Loucy (cell line): ENCODE measurements around the gene TPRG1L.

Experiments used
- H2AFZ ChIP-seq: fragments of 200-600 bp; sonication (generic); 2 replicates; pipeline ENCODE4 v1.6.0; 2016; ENCODE audit warnings: antibody characterized with exemption, mild to moderate bottlenecking, low read length, moderate library complexity
- H3F3A ChIP-seq: fragments of 200-600 bp; 2 replicates; pipeline ENCODE4 v1.6.0; 2016; ENCODE audit warnings: antibody characterized with exemption, low read depth, mild to moderate bottlenecking
- H3K27me3 ChIP-seq: fragments of 200-600 bp; sonication (generic); 2 replicates; pipeline ENCODE4 v1.6.1; 2014; ENCODE audit warnings: low read length, mild to moderate bottlenecking; ENCODE audit not compliant: insufficient read depth, poor library complexity, severe bottlenecking
- H3K36me3 ChIP-seq: fragments of 200-600 bp; sonication (generic); 2 replicates; pipeline ENCODE4 v1.6.1; 2016; ENCODE audit warnings: low read length; ENCODE audit not compliant: insufficient read depth
- H3K4me1 ChIP-seq: fragments of 200-600 bp; sonication (generic); 2 replicates; pipeline ENCODE4 v1.5.1; 2014; ENCODE audit warnings: low read length, mild to moderate bottlenecking; ENCODE audit not compliant: insufficient read depth, poor library complexity, severe bottlenecking
- H3K4me2 ChIP-seq: fragments of 200-600 bp; sonication (generic); 2 replicates; pipeline ENCODE4 v1.6.0; 2014; ENCODE audit warnings: antibody characterized with exemption, low read length, low read depth, mild to moderate bottlenecking; ENCODE audit not compliant: poor library complexity, severe bottlenecking
- H3K4me3 ChIP-seq: fragments of 200-600 bp; sonication (generic); 2 replicates; pipeline ENCODE4 v1.5.1; 2014; ENCODE audit warnings: low read length, mild to moderate bottlenecking, mixed read lengths; ENCODE audit not compliant: poor library complexity, severe bottlenecking
- H3K79me2 ChIP-seq: fragments of 200-600 bp; sonication (generic); 2 replicates; pipeline ENCODE4 v1.6.1; 2014; ENCODE audit warnings: low read length; ENCODE audit not compliant: insufficient read depth
- H3K9ac ChIP-seq: fragments of 200-600 bp; sonication (generic); 2 replicates; pipeline ENCODE4 v1.6.0; 2014; ENCODE audit warnings: mild to moderate bottlenecking, low read depth, low read length, moderate library complexity; ENCODE audit not compliant: poor library complexity, severe bottlenecking
- H3K9me2 ChIP-seq: fragments of 200-600 bp; sonication (generic); replicated peaks from 2 replicates; pipeline ENCODE4 v1.6.1; 2016; ENCODE audit warnings: low read depth, low read length, mixed read lengths
- H3K9me3 ChIP-seq: fragments of 200-600 bp; sonication (generic); 2 replicates; pipeline ENCODE4 v1.6.1; 2014; ENCODE audit warnings: mild to moderate bottlenecking, antibody characterized with exemption, low read length, low read depth; ENCODE audit not compliant: insufficient read depth
- H4K20me1 ChIP-seq: fragments of 200-600 bp; sonication (generic); 2 replicates; pipeline ENCODE4 v1.6.0; 2014; ENCODE audit warnings: antibody characterized with exemption, low read length, mild to moderate bottlenecking; ENCODE audit not compliant: insufficient read depth, poor library complexity, severe bottlenecking
- CTCF ChIP-seq: fragments of 200-600 bp; sonication (generic); conservative IDR thresholded peaks from 2 replicates; pipeline ENCODE4 v1.5.1; 2014; ENCODE audit warnings: mild to moderate bottlenecking, antibody characterized with exemption, low read length
- EZH2phosphoT487 ChIP-seq: fragments of 200-600 bp; IDR thresholded peaks from 2 replicates; pipeline ENCODE4 v1.6.1; 2018; ENCODE audit warnings: antibody characterized with exemption, mild to moderate bottlenecking, moderate library complexity, borderline replicate concordance

The TPRG1L gene

GRCh38 chr1:3675436-3675835 is 50.6 kb downstream of the TPRG1L start:
- H3K4me3 ChIP-seq, result no peak overlapping the region
- H3K9me3 ChIP-seq, result no peaks in the 10 kb centered on the region
- H4K20me1 ChIP-seq, result no peaks in the 10 kb centered on the region
- no peaks in the 10 kb centered on the region for H3K9me2 ChIP-seq
- no peak overlapping the region for H3K4me2 ChIP-seq
- TF ChIP-seq EZH2phosphoT487, result no peak
- TF ChIP-seq CTCF, result no peak
- peaks cover 21% of the 10 kb centered on the region for H3K4me1 ChIP-seq
- no peaks in the 10 kb centered on the region for H3K27me3 ChIP-seq
- no peaks in the 10 kb centered on the region for H3K36me3 ChIP-seq
- no peaks in the 10 kb centered on the region for H3K79me2 ChIP-seq
- H2AFZ ChIP-seq, result no peak overlapping the region
- H3F3A ChIP-seq, result no peaks in the 10 kb centered on the region
- H3K9ac ChIP-seq, result no peak overlapping the region

DNA sequence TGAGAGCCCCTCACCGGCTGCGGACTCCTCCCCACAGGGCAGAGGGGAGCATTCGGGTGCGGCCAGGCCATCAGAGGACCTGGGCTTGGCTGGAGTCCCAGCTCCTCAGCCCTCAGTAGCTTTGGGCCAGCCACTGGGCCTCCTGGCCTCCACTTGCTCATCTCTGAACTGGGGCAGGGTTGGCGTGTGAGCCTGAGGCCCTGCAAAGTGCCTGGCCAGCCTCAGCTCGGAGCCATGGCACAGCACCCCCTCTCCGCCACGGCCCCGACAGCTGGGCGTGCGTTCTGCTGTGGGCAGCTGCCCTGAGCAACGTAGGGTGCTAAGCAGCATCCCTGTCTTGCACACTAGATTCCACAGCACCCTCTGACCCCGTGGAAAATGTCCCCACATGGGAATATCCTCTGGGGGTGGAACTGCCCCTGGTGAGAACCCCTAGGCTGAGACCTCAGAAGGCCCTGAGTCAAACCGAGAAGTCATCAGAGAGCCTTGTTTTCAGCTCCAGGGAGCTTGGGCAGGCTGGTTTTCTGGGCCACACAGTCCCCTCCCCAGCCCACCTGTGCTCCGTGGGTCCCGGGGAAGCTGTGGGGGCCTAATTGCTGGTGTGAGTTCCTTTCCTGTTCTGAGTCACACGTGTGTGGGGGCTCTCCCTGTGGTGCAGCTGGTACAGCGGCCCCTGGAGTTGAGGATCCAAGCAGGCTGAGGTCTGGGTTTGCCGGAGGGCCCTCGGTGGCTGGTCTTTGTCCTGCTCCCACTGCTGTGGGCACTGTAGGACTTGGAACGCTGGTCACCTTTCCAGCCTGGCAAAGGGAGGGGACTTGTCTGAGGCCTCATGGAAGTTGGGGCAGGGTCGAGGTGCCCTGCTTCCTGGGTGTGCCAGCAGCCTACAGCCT is 52.0 kb downstream of the TPRG1L start:
- H3K27me3 ChIP-seq, result no peaks in the 10 kb centered on the region
- no peak for TF ChIP-seq CTCF
- no peak for TF ChIP-seq EZH2phosphoT487
- H3K4me3 ChIP-seq, result peak overlapping the region; percentile 18
- H3K9me3 ChIP-seq, result no peaks in the 10 kb centered on the region
- H3K36me3 ChIP-seq, result no peaks in the 10 kb centered on the region
- peak overlapping the region; percentile 58; the same call in 1 of the 2 replicates for H2AFZ ChIP-seq
- H4K20me1 ChIP-seq, result no peaks in the 10 kb centered on the region
- H3K9ac ChIP-seq, result peak overlapping the region; percentile 49
- no peaks in the 10 kb centered on the region for H3F3A ChIP-seq
- peaks cover 21% of the 10 kb centered on the region for H3K4me1 ChIP-seq
- H3K9me2 ChIP-seq, result no peaks in the 10 kb centered on the region
- H3K4me2 ChIP-seq, result peak overlapping the region; percentile 58
- no peaks in the 10 kb centered on the region for H3K79me2 ChIP-seq

GRCh38 chr1:3677484-3677883 is 52.7 kb downstream of the TPRG1L start:
- H3K4me3 ChIP-seq, result peak overlapping the region; percentile 18
- H3F3A ChIP-seq, result no peaks in the 10 kb centered on the region
- no peaks in the 10 kb centered on the region for H3K79me2 ChIP-seq
- no peaks in the 10 kb centered on the region for H3K27me3 ChIP-seq
- H3K9me3 ChIP-seq, result no peaks in the 10 kb centered on the region
- H4K20me1 ChIP-seq, result no peaks in the 10 kb centered on the region
- H3K4me2 ChIP-seq, result peak overlapping the region; percentile 58
- no peaks in the 10 kb centered on the region for H3K9me2 ChIP-seq
- peak overlapping the region; percentile 49 for H3K9ac ChIP-seq
- no peaks in the 10 kb centered on the region for H3K36me3 ChIP-seq
- peak overlapping the region; percentile 58; the same call in 1 of the 2 replicates for H2AFZ ChIP-seq
- TF ChIP-seq EZH2phosphoT487 (no peak), CTCF (no peak)
- H3K4me1 ChIP-seq, result peaks cover 21% of the 10 kb centered on the region
